Parathyroid adenoma (tissue), 2 donors: ENCODE results near the gene PDC.

Experiments
- H2AFZ ChIP-seq: fragments of 300-600 bp; sonication (generic); one replicate; pipeline ENCODE4 v1.7.0; 2017; ENCODE audit warnings: antibody characterized with exemption, mild to moderate bottlenecking
- H3K27ac ChIP-seq: fragments of 300-600 bp; sonication (generic); one replicate; pipeline ENCODE4 v1.7.0; 2017
- H3K27me3 ChIP-seq: fragments of 300-600 bp; sonication (generic); one replicate; pipeline ENCODE4 v1.7.0; 2017; ENCODE audit warnings: low read length; ENCODE audit not compliant: control insufficient read depth, insufficient read depth
- H3K36me3 ChIP-seq: fragments of 300-600 bp; sonication (generic); one replicate; pipeline ENCODE4 v1.7.0; 2017; ENCODE audit warnings: low read length; ENCODE audit not compliant: control insufficient read depth, insufficient read depth
- H3K4me1 ChIP-seq: fragments of 300-600 bp; sonication (generic); one replicate; pipeline ENCODE4 v1.7.0; 2017; ENCODE audit warnings: control low read depth
- H3K4me2 ChIP-seq: fragments of 300-600 bp; sonication (generic); one replicate; pipeline ENCODE4 v1.7.0; 2017; ENCODE audit warnings: low read length
- H3K4me3 ChIP-seq: fragments of 300-600 bp; sonication (generic); one replicate; pipeline ENCODE4 v1.7.0; 2017; ENCODE audit warnings: low read depth, low read length
- H3K79me2 ChIP-seq: fragments of 300-600 bp; sonication (generic); one replicate; pipeline ENCODE4 v1.7.0; 2017; ENCODE audit warnings: control low read depth
- H3K9ac ChIP-seq: fragments of 300-600 bp; sonication (generic); one replicate; pipeline ENCODE4 v1.7.0; 2017; ENCODE audit warnings: mild to moderate bottlenecking
- H3K9me3 ChIP-seq: fragments of 300-600 bp; sonication (generic); one replicate; pipeline ENCODE4 v1.7.0; 2017; ENCODE audit warnings: low read length; ENCODE audit not compliant: control insufficient read depth
- CTCF ChIP-seq: fragments of 300-600 bp; sonication (generic); IDR thresholded peaks from one replicate; pipeline ENCODE4 v1.7.0; 2017; ENCODE audit warnings: antibody characterized with exemption, mild to moderate bottlenecking
- donor health status: primary hyperparathyroidism.

Gene PDC

DNA sequence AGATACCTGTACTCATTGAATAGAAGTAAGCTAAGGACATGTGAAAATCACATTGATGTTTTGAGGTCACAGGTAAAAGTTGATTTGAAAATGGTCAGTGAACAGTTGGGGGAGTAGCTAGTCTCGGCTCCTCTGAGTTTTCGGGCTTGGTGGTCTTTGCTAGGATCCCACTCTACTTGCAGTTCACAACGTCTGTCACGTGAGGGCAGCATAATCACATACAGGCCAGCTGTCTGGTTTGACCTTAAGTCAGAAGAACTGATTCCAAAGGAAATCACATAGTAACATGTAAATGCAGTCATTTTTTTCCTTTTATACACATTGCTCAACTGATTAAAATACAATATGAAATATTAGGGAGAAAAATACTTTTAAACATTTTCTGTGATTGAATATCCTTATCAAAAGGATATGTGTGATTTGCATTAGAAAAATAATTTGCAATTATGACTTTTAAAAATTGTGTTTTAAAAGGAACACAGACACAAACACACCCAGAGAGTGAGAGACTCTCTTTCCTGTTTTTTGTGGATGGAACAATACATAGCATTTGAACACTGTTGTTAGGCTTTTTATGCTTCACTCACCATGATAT, 21.8 kb upstream of the PDC start:
- Histone ChIP-seq H2AFZ (no peak overlapping the region), H3K27ac (no peak overlapping the region), H3K4me3 (no peak overlapping the region), H3K27me3 (no peaks in the 10 kb centered on the region), H3K9me3 (no peaks in the 10 kb centered on the region), H3K4me1 (no peaks in the 10 kb centered on the region), H3K36me3 (no peaks in the 10 kb centered on the region), H3K9ac (no peak overlapping the region), H3K4me2 (no peak overlapping the region), H3K79me2 (no peaks in the 10 kb centered on the region)
- peak; percentile 56 for TF ChIP-seq CTCF

- H3K9ac ChIP-seq, result no peak overlapping the region
- no peak overlapping the region for H3K27ac ChIP-seq
- no peaks in the 10 kb centered on the region for H3K9me3 ChIP-seq
- TF ChIP-seq CTCF, result no peak
- H3K27me3 ChIP-seq, result no peaks in the 10 kb centered on the region
- H3K36me3 ChIP-seq, result no peaks in the 10 kb centered on the region
- no peak overlapping the region for H3K4me3 ChIP-seq
- no peaks in the 10 kb centered on the region for H3K79me2 ChIP-seq
- no peak overlapping the region for H2AFZ ChIP-seq
- no peak overlapping the region for H3K4me2 ChIP-seq
- no peaks in the 10 kb centered on the region for H3K4me1 ChIP-seq
Observed at GRCh38 chr1:186481303-186481888, 20.5 kb upstream of the PDC start.

DNA sequence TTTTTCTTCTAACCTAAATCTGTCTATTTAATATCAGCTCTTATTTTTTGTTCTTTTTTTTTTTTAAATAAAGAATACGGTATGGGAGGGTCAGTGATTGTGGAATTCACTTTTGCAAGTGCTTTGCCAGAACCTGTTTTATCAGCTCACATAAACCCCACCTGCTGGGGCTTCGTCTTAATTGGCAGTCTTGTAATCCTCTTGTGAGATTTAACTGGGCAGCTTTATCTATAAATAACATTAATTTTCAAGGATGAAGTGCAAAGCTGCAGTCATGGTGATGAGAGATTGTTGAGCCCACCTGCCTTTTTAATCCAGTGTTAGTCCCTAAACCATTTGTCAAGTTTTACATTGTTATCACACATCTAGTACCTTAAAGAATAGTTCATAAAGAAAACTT, 18.2 kb upstream of the PDC start:
- Histone ChIP-seq H2AFZ (no peak overlapping the region), H3K36me3 (no peaks in the 10 kb centered on the region), H3K4me3 (no peak overlapping the region), H3K4me1 (no peaks in the 10 kb centered on the region), H3K9ac (no peak overlapping the region), H3K9me3 (no peaks in the 10 kb centered on the region), H3K79me2 (no peaks in the 10 kb centered on the region), H3K4me2 (no peak overlapping the region), H3K27me3 (no peaks in the 10 kb centered on the region), H3K27ac (no peak overlapping the region)
- TF ChIP-seq CTCF, result no peak

GRCh38 chr1:186476264-186477040, 15.5 kb upstream of the PDC start:
- Histone ChIP-seq H3K36me3 (no peaks in the 10 kb centered on the region), H3K79me2 (no peaks in the 10 kb centered on the region), H2AFZ (no peak overlapping the region), H3K4me2 (no peak overlapping the region), H3K9me3 (no peaks in the 10 kb centered on the region), H3K4me1 (no peaks in the 10 kb centered on the region), H3K27ac (no peak overlapping the region), H3K4me3 (no peak overlapping the region), H3K27me3 (no peaks in the 10 kb centered on the region), H3K9ac (no peak overlapping the region)
- no peak for TF ChIP-seq CTCF
